Activated naive CD8-positive, alpha-beta T cell (primary cell): Measurements from ENCODE around the gene SLC27A1.

Source experiments
- H3K27ac Mint-ChIP-seq: one replicate; pipeline ENCODE4 v1.8.0; 2021; ENCODE audit warnings: mixed read lengths
- H3K27me3 Mint-ChIP-seq: one replicate; pipeline ENCODE4 v1.8.0; 2021; ENCODE audit warnings: mixed read lengths
- H3K36me3 Mint-ChIP-seq: one replicate; pipeline ENCODE4 v1.8.0; 2021; ENCODE audit warnings: mixed read lengths
- H3K4me1 Mint-ChIP-seq: one replicate; pipeline ENCODE4 v1.8.0; 2021; ENCODE audit warnings: low read depth, mixed read lengths
- H3K4me3 Mint-ChIP-seq: one replicate; pipeline ENCODE4 v1.8.0; 2021; ENCODE audit warnings: mild to moderate bottlenecking, mixed read lengths
- H3K9me3 Mint-ChIP-seq: one replicate; pipeline ENCODE4 v1.8.0; 2021; ENCODE audit warnings: low read depth, mixed read lengths

The SLC27A1 gene

DNA sequence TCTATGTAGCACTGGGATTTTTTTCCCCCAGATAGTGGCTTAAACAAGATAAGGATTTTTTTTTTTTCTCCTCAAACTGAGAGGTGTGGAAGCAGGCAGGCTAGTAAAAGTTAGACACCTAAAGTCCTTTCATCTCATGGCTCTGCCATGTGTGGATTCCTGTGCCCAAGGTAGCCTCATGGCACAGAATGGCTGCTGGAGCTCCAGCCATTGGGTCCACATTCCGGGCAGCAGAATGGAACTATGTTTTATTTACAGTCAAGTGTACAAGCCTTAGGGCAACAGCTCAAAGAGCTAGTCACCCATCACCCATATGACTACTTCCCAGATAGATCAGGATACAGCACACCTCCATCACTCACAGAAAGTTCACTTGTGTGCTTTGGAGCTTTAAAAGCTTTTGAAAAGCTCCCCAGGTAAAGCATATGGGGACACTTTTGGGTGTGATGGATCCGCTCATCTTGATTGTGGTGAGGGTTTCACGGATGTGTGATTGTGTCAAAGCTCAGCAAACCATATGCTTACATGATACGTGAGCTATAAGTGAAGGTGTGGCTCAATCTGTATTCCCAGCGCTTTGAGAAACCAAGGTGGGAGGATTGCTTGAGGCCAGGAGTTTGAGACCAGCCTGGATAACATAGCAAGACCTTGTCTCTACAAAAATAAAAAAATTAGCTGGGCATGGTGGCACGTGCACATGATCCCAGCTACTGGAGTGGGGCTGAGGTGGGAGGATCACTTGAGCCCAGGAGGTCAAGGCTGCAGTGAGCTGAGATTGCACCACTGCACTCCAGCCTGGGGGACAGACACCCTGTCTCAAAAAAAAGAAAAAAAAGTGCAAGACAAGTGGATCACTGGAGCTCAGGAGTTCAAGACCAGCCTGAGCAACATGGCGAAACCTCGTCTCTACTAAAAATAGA lies 59.2 kb downstream of the SLC27A1 start:
- Mint-ChIP-seq H3K4me3 (no peak overlapping the region), H3K27ac (no peak overlapping the region), H3K36me3 (no peaks in the 10 kb centered on the region), H3K27me3 (no peaks in the 10 kb centered on the region), H3K9me3 (no peaks in the 10 kb centered on the region), H3K4me1 (peaks cover 9% of the 10 kb centered on the region)

GRCh38 chr19:17530586-17530985 lies 60.3 kb downstream of the SLC27A1 start:
- Mint-ChIP-seq H3K27ac (no peak overlapping the region), H3K27me3 (no peaks in the 10 kb centered on the region), H3K9me3 (no peaks in the 10 kb centered on the region), H3K4me1 (peaks cover 3% of the 10 kb centered on the region), H3K36me3 (no peaks in the 10 kb centered on the region), H3K4me3 (no peak overlapping the region)

DNA sequence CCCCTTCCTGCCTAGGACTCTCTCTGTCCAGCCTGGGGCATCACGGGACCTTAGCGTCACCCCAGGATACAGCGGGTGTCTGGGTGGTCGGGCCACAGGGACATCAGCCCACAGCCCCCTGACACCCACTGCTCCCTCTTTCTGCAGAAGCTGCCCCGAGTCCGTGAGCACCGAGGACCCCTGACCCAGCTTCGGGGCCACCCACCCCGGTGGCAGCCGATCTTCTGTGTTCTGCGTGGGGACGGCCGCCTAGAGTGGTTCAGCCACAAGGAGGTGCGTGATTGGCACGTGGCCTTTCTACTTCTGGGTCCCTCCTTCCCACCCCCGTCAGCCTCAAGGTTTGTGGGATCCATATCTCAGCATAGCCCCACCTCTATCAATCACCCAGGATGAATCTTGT lies 61.8 kb downstream of the SLC27A1 start:
- Mint-ChIP-seq H3K4me1 (no peaks in the 10 kb centered on the region), H3K4me3 (no peak overlapping the region)

GRCh38 chr19:17532557-17532956 lies 62.2 kb downstream of the SLC27A1 start:
- H3K27me3 Mint-ChIP-seq = no peaks in the 10 kb centered on the region
- no peak overlapping the region for H3K27ac Mint-ChIP-seq
- H3K4me1 Mint-ChIP-seq = no peaks in the 10 kb centered on the region
- no peaks in the 10 kb centered on the region for H3K9me3 Mint-ChIP-seq
- no peaks in the 10 kb centered on the region for H3K36me3 Mint-ChIP-seq
- no peak overlapping the region for H3K4me3 Mint-ChIP-seq

More for the DNA sequence above, 61.8 kb downstream of the SLC27A1 start:
- H3K9me3 Mint-ChIP-seq = no peaks in the 10 kb centered on the region
- H3K36me3 Mint-ChIP-seq = no peaks in the 10 kb centered on the region
- H3K27me3 Mint-ChIP-seq = no peaks in the 10 kb centered on the region
- H3K27ac Mint-ChIP-seq = no peak overlapping the region

- H3K27ac Mint-ChIP-seq = no peak overlapping the region
- peaks cover 14% of the 10 kb centered on the region for H3K4me1 Mint-ChIP-seq
- H3K9me3 Mint-ChIP-seq = no peaks in the 10 kb centered on the region
- no peaks in the 10 kb centered on the region for H3K36me3 Mint-ChIP-seq
- H3K27me3 Mint-ChIP-seq = no peaks in the 10 kb centered on the region
- no peak overlapping the region for H3K4me3 Mint-ChIP-seq
Measured at GRCh38 chr19:17534767-17535166, 64.4 kb downstream of the SLC27A1 start.

DNA sequence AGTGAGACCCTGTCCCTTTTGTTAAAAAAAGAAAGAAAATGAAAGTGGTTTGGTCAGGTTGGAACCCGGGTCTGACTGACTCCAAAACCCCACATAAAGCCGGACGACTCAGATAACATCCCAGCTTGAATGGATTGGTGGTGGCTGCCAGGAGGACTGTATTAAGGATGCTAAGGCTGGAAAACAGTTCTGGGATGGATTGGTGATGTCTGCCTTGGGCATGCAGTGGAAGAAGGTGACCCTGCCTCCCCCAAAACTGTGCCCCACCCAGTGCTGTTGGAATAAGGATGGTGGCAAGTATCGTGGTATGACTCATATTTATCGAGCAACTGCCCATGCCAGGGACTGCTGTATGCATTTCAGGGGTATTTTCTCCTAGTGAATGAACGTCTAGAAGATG lies 66.6 kb downstream of the SLC27A1 start:
- no peak overlapping the region for H3K27ac Mint-ChIP-seq
- H3K36me3 Mint-ChIP-seq = no peaks in the 10 kb centered on the region
- H3K4me1 Mint-ChIP-seq = peaks cover 14% of the 10 kb centered on the region
- no peak overlapping the region for H3K4me3 Mint-ChIP-seq
- H3K9me3 Mint-ChIP-seq = no peaks in the 10 kb centered on the region
- no peaks in the 10 kb centered on the region for H3K27me3 Mint-ChIP-seq

DNA sequence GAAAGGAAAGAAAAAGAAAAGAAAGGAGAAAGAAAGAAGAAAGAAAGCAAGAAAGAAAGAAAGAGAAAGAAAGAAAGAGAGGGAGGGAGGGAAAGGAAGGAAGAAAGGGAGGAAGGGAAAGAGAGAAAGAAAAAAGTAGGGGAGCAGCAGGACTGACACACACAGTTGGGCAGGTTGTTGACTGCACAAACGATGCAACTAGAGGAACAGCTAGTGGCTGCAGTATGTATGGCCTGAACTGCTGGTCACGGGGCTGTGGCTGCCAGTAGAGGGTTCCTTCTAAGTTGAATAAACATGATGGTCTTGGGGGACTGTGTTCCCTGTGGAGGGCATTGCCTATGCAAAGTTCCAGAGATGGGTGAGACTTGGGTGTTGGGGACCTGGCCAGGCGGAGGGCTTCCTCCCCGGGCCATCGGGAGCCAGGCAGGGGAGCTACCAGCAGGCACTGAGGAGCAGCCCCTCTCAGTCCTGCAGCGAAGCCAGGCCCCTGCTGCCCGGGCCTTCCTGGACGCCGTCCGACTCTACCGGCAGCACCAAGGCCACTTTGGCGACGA lies 68.4 kb downstream of the SLC27A1 start:
- peaks cover 14% of the 10 kb centered on the region for H3K4me1 Mint-ChIP-seq
- H3K27me3 Mint-ChIP-seq = no peaks in the 10 kb centered on the region
- no peaks in the 10 kb centered on the region for H3K9me3 Mint-ChIP-seq
- H3K36me3 Mint-ChIP-seq = no peaks in the 10 kb centered on the region
- H3K27ac Mint-ChIP-seq = no peak overlapping the region
- H3K4me3 Mint-ChIP-seq = peak overlapping the region; percentile 75

- no peaks in the 10 kb centered on the region for H3K36me3 Mint-ChIP-seq
- H3K4me3 Mint-ChIP-seq = peak overlapping the region; percentile 82
- no peak overlapping the region for H3K27ac Mint-ChIP-seq
- peaks cover 14% of the 10 kb centered on the region for H3K4me1 Mint-ChIP-seq
- H3K9me3 Mint-ChIP-seq = no peaks in the 10 kb centered on the region
- no peaks in the 10 kb centered on the region for H3K27me3 Mint-ChIP-seq
Measured at GRCh38 chr19:17539238-17540117, 69.2 kb downstream of the SLC27A1 start.

DNA sequence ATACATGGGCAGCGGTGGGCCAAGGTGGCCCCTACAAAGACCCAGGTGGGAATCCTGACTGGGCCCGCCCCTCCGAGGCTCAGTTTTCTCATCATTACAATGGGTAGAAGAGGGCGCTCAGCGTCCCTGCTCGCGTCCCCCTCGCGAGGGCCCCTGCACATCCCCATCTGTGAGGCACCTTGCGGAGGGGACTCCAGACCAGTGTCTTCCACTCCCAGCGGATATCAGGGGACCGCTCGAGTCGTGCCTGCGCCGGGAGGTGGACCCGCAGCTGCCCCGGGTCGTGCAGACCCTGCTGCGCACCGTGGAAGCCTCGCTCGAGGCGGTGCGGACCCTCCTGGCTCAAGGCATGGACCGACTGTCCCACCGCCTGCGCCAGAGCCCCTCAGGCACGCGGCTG lies 69.8 kb downstream of the SLC27A1 start:
- no peak overlapping the region for H3K27ac Mint-ChIP-seq

DNA sequence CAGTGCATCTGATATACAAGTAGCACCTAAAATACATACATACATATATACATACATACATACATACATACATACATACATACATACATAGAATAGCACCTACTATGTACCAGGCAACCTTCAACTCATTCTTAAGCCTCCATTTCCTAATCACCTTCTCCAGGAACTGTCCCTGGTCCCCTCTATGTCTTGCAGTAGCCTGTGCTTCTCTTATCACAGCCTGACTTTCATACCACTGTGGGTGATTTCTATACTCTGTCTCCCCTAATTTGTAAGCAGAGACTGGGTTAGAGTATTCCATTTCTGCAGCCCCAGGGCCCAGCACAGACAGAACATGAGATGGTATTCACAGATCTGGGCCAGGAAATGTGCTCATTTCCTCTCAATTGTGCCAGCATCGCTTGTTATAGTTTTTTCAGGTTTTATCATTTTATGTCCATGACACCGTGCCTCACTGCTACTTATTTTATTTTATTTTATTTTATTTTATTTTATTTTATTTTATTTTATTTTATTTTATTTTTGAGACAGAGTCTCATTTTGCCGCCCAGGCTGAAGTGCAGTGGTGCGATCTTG lies 70.9 kb downstream of the SLC27A1 start:
- H3K27ac Mint-ChIP-seq = no peak overlapping the region
- no peaks in the 10 kb centered on the region for H3K36me3 Mint-ChIP-seq
- peaks cover 14% of the 10 kb centered on the region for H3K4me1 Mint-ChIP-seq
- no peaks in the 10 kb centered on the region for H3K27me3 Mint-ChIP-seq
- H3K9me3 Mint-ChIP-seq = no peaks in the 10 kb centered on the region
- peak overlapping the region; percentile 6 for H3K4me3 Mint-ChIP-seq

More for the DNA sequence above, 69.8 kb downstream of the SLC27A1 start:
- H3K4me3 Mint-ChIP-seq = no peak overlapping the region
- no peaks in the 10 kb centered on the region for H3K27me3 Mint-ChIP-seq
- H3K4me1 Mint-ChIP-seq = peaks cover 14% of the 10 kb centered on the region
- no peaks in the 10 kb centered on the region for H3K9me3 Mint-ChIP-seq
- no peaks in the 10 kb centered on the region for H3K36me3 Mint-ChIP-seq

GRCh38 chr19:17542042-17542441 lies 71.7 kb downstream of the SLC27A1 start:
- Mint-ChIP-seq H3K27ac (no peak overlapping the region), H3K4me1 (peaks cover 14% of the 10 kb centered on the region), H3K27me3 (no peaks in the 10 kb centered on the region), H3K9me3 (no peaks in the 10 kb centered on the region), H3K36me3 (no peaks in the 10 kb centered on the region), H3K4me3 (no peak overlapping the region)

DNA sequence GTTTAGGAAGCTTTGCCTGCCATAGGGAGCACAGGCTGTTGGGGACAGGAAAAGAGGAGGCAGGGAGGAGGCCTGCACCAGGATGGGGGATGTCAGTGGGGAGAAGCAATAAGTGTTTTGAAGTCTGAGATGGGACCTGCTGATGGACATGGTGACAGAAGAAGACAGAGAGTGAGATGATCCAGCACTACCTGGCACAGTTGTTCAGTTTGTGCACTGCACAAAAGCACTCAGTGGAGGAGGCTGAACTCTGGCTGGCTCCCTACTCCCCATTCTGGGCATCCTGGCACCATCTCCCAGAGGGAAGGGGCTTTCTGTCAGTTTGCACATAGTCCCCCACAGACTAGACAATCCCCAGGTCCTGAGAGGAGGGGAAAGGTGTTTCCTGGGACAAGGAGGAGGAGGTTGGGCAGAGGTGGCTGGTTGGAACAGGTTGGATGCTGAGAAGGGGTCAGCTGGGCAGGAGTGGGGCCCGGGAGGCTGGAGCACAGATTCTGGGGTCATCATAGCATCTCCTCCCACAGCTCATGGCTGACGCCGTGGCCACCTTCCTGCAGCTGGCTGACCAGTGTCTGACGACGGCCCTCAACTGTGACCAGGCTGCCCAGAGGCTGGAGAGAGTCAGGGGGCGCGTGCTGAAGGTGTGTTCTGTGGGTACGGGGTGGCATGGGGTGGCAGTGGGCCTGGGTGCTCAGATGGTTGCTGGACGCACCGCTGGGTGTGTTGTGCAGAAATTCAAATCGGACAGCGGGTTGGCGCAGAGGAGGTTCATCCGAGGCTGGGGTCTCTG lies 72.7 kb downstream of the SLC27A1 start:
- H3K27ac Mint-ChIP-seq = no peak overlapping the region
- H3K36me3 Mint-ChIP-seq = no peaks in the 10 kb centered on the region
- no peak overlapping the region for H3K4me3 Mint-ChIP-seq
- peaks cover 11% of the 10 kb centered on the region for H3K4me1 Mint-ChIP-seq
- H3K9me3 Mint-ChIP-seq = no peaks in the 10 kb centered on the region
- H3K27me3 Mint-ChIP-seq = no peaks in the 10 kb centered on the region

- Mint-ChIP-seq H3K27ac (no peak overlapping the region), H3K4me3 (no peak overlapping the region), H3K27me3 (no peaks in the 10 kb centered on the region), H3K36me3 (no peaks in the 10 kb centered on the region), H3K9me3 (no peaks in the 10 kb centered on the region), H3K4me1 (peaks cover 4% of the 10 kb centered on the region)
Measured at GRCh38 chr19:17543986-17544385, 73.7 kb downstream of the SLC27A1 start.

DNA sequence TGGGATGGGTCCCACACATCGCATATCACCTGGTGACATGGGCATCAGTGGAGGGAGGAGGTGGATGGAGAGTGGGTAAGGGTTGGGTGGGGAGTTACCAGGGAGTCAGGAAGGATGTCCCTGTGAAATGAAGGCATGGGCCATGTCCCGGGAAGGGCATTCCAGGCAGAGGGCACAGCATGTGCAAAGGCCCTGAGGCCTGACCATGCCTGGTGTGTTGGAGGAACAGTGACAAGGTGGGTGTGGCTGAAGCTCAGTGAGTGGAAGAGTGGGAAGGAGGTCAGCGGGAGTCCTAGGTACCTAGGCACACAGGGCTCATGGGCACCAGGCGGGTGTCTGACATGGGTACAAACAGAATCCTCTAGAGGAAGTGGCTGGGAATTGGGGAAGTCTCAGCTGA lies 74.1 kb downstream of the SLC27A1 start:
- H3K27me3 Mint-ChIP-seq = no peaks in the 10 kb centered on the region
- peaks cover 3% of the 10 kb centered on the region for H3K4me1 Mint-ChIP-seq
- no peak overlapping the region for H3K4me3 Mint-ChIP-seq
- H3K36me3 Mint-ChIP-seq = no peaks in the 10 kb centered on the region
- H3K9me3 Mint-ChIP-seq = no peaks in the 10 kb centered on the region
- no peak overlapping the region for H3K27ac Mint-ChIP-seq
